ENCODE measurements around the gene ANO3. TPM values are rescaled to one million over a fixed set of nuclear protein-coding genes. Genes with fewer than 3 reads are reported as not detected.

The ANO3 gene
- total and polyA plus RNA-seq, 2 experiments from 2014 or later = not detected

- Mint-ChIP-seq H3K4me1 (peaks cover 3% of the 10 kb centered on the region; the same call in 2 of the 3 replicates), H3K27me3 (ENCODE audit: insufficient read depth, low read depth, poor library complexity) (no peaks in the 10 kb centered on the region), H3K9me3 (no peaks in the 10 kb centered on the region), H3K4me3 (no peak overlapping the region), H3K27ac (no peak overlapping the region), H3K36me3 (ENCODE audit: low read depth) (no peaks in the 10 kb centered on the region)
- TF ChIP-seq, protein P1, sequence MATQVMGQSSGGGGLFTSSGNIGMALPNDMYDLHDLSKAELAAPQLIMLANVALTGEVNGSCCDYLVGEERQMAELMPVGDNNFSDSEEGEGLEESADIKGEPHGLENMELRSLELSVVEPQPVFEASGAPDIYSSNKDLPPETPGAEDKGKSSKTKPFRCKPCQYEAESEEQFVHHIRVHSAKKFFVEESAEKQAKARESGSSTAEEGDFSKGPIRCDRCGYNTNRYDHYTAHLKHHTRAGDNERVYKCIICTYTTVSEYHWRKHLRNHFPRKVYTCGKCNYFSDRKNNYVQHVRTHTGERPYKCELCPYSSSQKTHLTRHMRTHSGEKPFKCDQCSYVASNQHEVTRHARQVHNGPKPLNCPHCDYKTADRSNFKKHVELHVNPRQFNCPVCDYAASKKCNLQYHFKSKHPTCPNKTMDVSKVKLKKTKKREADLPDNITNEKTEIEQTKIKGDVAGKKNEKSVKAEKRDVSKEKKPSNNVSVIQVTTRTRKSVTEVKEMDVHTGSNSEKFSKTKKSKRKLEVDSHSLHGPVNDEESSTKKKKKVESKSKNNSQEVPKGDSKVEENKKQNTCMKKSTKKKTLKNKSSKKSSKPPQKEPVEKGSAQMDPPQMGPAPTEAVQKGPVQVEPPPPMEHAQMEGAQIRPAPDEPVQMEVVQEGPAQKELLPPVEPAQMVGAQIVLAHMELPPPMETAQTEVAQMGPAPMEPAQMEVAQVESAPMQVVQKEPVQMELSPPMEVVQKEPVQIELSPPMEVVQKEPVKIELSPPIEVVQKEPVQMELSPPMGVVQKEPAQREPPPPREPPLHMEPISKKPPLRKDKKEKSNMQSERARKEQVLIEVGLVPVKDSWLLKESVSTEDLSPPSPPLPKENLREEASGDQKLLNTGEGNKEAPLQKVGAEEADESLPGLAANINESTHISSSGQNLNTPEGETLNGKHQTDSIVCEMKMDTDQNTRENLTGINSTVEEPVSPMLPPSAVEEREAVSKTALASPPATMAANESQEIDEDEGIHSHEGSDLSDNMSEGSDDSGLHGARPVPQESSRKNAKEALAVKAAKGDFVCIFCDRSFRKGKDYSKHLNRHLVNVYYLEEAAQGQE (IDR thresholded peaks at IDR 0.05; ENCODE audit: unreplicated experiment) = no peak
- TF ChIP-seq ETS1 (IDR thresholded peaks at IDR 0.05) = no peak
- no peak for TF ChIP-seq CREB1 (CRISPR knock-in tag; IDR thresholded peaks at IDR 0.05; ENCODE audit: low read depth)
- TF ChIP-seq POLR2AphosphoS5 (IDR thresholded peaks at IDR 0.05; ENCODE audit: low read depth) = no peak
- TF ChIP-seq EZH2phosphoT487 (IDR thresholded peaks at IDR 0.05; ENCODE audit: unreplicated experiment) = no peak
- TF ChIP-seq, protein P2, sequence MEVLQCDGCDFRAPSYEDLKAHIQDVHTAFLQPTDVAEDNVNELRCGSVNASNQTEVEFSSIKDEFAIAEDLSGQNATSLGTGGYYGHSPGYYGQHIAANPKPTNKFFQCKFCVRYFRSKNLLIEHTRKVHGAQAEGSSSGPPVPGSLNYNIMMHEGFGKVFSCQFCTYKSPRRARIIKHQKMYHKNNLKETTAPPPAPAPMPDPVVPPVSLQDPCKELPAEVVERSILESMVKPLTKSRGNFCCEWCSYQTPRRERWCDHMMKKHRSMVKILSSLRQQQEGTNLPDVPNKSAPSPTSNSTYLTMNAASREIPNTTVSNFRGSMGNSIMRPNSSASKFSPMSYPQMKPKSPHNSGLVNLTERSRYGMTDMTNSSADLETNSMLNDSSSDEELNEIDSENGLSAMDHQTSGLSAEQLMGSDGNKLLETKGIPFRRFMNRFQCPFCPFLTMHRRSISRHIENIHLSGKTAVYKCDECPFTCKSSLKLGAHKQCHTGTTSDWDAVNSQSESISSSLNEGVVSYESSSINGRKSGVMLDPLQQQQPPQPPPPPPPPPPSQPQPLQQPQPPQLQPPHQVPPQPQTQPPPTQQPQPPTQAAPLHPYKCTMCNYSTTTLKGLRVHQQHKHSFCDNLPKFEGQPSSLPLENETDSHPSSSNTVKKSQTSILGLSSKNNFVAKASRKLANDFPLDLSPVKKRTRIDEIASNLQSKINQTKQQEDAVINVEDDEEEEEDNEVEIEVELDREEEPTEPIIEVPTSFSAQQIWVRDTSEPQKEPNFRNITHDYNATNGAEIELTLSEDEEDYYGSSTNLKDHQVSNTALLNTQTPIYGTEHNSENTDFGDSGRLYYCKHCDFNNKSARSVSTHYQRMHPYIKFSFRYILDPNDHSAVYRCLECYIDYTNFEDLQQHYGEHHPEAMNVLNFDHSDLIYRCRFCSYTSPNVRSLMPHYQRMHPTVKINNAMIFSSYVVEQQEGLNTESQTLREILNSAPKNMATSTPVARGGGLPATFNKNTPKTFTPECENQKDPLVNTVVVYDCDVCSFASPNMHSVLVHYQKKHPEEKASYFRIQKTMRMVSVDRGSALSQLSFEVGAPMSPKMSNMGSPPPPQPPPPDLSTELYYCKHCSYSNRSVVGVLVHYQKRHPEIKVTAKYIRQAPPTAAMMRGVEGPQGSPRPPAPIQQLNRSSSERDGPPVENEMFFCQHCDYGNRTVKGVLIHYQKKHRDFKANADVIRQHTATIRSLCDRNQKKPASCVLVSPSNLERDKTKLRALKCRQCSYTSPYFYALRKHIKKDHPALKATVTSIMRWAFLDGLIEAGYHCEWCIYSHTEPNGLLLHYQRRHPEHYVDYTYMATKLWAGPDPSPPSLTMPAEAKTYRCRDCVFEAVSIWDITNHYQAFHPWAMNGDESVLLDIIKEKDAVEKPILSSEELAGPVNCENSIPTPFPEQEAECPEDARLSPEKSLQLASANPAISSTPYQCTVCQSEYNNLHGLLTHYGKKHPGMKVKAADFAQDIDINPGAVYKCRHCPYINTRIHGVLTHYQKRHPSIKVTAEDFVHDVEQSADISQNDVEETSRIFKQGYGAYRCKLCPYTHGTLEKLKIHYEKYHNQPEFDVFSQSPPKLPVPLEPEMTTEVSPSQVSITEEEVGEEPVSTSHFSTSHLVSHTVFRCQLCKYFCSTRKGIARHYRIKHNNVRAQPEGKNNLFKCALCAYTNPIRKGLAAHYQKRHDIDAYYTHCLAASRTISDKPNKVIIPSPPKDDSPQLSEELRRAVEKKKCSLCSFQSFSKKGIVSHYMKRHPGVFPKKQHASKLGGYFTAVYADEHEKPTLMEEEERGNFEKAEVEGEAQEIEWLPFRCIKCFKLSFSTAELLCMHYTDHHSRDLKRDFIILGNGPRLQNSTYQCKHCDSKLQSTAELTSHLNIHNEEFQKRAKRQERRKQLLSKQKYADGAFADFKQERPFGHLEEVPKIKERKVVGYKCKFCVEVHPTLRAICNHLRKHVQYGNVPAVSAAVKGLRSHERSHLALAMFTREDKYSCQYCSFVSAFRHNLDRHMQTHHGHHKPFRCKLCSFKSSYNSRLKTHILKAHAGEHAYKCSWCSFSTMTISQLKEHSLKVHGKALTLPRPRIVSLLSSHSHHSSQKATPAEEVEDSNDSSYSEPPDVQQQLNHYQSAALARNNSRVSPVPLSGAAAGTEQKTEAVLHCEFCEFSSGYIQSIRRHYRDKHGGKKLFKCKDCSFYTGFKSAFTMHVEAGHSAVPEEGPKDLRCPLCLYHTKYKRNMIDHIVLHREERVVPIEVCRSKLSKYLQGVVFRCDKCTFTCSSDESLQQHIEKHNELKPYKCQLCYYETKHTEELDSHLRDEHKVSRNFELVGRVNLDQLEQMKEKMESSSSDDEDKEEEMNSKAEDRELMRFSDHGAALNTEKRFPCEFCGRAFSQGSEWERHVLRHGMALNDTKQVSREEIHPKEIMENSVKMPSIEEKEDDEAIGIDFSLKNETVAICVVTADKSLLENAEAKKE (CRISPR knock-in tag; IDR thresholded peaks at IDR 0.05) = no peak
- TF ChIP-seq ZNF331 (CRISPR knock-in tag; IDR thresholded peaks at IDR 0.05; ENCODE audit: low read depth) = no peak
- H3K4me3 ChIP-seq = no peak overlapping the region
- H3K36me3 ChIP-seq (ENCODE audit: insufficient read depth) = no peaks in the 10 kb centered on the region
- ATAC-seq (no peak), DNase-seq (ENCODE audit: low spot score) (no peak)
- H3K4me1 ChIP-seq (ENCODE audit: insufficient read depth) = no peaks in the 10 kb centered on the region
- no peak overlapping the region for H2AFZ ChIP-seq
- no peaks in the 10 kb centered on the region for H3K27me3 ChIP-seq (ENCODE audit: insufficient read depth)
- H3K79me2 ChIP-seq (replicated peaks; ENCODE audit: insufficient read depth) = no peaks in the 10 kb centered on the region
- H3K4me2 ChIP-seq = no peak overlapping the region
- H3K9me2 ChIP-seq (ENCODE audit: insufficient read depth) = no peaks in the 10 kb centered on the region
- no peaks in the 10 kb centered on the region for H4K20me1 ChIP-seq (replicated peaks; ENCODE audit: insufficient read depth)
- H3K27ac ChIP-seq (ENCODE audit: low read depth) = no peak overlapping the region
- H3F3A ChIP-seq (replicated peaks; ENCODE audit: low read depth) = no peaks in the 10 kb centered on the region
Measured at GRCh38 chr11:26550022-26550421, 218.1 kb downstream of the ANO3 start.

Measured in GM23338 (cell line).